ENCODE measurements around the gene DUSP23.
A peak's percentile ranks its signal among the peaks of the same experiment; 100 is the strongest.

Gene DUSP23

DNA sequence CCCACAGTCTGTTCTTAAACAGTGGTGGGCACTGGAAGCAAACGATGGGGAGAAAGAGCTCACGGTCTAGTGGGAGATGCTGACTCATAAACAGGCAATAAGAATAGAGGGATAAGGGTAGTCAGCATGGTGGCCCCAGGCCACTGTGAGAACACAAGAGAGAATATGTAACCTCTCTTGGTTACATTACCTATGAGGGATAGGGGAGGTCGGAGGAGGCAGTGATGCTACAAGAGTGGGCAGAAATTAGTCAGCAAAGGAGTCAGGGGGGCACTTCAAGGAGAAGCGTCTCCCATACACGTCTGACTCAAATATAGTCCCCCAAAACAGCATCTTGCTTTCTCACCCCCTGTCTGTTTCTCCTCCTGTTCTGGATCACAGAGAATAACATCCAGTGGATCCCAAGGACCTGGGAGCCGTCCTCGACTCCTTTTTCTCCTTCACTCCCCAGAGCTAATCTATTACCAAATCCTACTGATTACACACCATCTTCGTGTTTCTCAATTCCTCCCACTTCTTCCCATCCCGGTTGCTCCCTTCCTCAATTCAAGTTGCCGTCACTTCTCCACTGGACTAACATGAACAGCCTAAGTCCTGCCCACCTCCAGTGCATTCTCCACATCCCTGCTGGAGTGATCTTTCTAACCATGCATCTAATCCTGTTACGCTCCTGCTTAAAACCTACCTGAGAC is 48.0 kb downstream of the DUSP23 start:
- no peak for DNase-seq

DNA sequence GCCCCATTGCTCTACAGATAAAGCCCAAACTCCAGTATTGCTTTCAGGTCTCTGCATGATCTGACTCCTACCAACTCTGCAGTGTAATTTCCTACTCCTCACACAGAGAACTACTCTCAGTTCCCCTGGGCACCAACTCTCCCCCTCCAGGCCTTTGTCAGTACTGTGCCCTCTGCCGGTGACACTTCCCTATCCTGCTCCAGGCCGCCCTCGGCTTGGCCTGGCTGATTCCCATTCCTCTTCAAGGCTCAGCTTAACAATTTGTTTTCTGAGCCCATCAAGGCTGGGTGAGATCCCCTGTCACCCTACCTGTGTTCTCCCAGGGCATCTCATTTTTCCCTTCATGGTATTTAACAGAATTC is 48.5 kb downstream of the DUSP23 start:
- no peak for DNase-seq

DNA sequence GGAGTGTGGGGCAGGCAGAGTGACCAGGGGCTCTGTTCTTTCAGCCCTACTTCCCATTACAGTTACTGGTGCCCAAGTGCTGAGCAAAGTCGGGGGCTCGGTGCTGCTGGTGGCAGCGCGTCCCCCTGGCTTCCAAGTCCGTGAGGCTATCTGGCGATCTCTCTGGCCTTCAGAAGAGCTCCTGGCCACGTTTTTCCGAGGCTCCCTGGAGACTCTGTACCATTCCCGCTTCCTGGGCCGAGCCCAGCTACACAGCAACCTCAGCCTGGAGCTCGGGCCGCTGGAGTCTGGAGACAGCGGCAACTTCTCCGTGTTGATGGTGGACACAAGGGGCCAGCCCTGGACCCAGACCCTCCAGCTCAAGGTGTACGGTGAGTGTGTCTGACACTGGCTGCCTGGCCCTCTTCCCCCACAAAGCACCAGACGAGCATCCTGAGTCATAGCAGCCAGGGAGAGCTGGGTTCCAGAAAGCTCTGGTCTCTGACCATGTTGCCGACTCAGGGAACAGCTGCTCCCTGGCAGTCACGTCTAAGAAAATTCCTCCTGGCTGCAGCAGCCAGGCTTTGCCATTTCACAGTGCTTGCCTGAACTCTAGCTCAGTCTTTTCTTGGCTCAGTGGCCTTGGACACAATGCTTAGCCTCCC is 49.2 kb downstream of the DUSP23 start:
- peak; percentile 87 for DNase-seq

DNA sequence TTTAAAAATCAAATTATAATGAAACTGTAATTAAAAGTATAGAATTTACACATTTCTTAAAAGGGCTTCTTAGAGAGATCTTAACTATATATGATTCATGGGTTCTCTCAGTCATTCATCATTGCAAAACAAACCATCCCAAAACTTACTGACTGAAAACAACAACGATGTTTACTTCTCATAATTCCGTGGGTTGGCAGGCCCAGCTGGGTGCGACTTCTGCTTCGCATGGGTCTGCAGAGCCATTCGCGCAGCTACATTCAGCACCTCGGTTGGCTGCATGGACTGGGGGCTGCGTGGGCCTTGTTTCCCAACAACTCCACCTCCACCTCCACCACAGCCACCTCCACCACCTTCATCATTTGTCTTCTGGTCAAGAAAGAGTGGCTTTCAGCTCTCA is 50.0 kb downstream of the DUSP23 start:
- DNase-seq, result no peak

DNA sequence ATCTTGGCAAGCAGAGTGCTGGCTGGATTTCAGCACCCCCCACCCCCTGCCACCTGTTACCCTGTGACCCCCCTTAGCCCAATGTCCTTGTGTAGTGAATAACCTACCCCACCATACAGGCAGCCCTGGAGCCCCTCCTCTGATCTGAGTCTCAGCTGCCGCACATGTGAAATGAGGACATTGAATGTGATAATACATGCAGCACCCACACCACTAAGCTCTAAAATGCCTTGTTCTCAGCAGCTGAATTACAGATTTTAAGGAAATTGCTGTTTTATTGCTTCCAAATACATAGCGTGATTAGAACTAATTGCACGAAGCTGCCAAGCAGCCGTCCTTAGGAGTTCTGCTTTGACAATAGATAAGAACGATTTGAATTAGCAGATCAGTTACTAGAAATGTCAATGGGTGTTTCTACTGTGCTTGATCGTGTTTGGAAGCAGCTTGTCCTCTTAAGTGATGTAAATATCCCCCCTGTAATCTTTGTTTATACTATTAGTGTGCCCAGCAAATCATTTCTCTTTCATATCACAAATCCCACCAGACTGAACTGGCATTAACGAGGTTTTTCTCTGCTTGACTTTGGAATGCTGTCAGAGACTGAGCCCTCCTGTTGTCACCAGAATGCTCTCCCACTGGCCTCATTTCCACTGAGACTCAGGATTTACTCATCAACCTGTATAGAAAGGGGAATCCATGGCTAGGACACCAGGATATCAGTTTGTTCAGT is 50.8 kb downstream of the DUSP23 start:
- no peak for DNase-seq

All from fibroblast of skin of abdomen (primary cell).